Cardiac fibroblast (primary cell): ENCODE data around the gene IFIT2.
"Not testable (repeated sequence)": the region's sequence is repeated elsewhere in the genome, so short reads cannot be mapped to it uniquely, and the experiment has no call there.

Source experiments
- DNase-seq, 2 donors: peaks; one replicate each; pipeline versions ENCODE4 v3.0.0 to v3.0.0-alpha.2; 2010; ENCODE audit warnings: low read depth in 2 of 2
- H3K4me3 ChIP-seq, 2 donors: replicated peaks in 1 of 2; 1 replicate in 1 of 2; 2 replicates in 1 of 2; pipeline ENCODE4 v1.5.1; 2011; ENCODE audit warnings: low read depth in 2 of 2, low read length in 2 of 2, mild to moderate bottlenecking in 2 of 2, moderate library complexity in 1 of 2
- CTCF ChIP-seq: IDR thresholded peaks from one replicate; pipeline ENCODE4 v1.5.1; 2011; ENCODE audit warnings: low read depth, mild to moderate bottlenecking, low read length, inconsistent platforms

IFIT2 gene

DNA sequence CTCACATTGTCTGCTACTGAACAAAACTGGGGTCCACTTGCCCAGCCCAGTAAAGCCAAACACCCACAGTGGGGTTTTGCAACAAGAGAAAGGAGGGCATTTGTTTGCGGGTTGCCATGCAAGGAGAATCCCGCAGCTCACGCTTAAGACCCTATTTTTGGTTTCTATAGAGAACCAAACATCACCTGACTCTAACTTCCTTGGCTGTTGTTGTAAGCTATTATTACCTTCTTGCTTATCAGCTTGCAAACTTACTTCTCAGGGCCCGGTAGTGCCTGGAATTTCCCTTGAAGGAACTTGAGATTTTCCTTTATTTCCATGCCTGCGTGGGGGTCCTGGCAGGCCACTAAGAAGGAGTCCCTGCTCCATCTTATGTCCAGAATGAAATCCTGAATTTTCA, 46.6 kb downstream of the IFIT2 start:
- TF ChIP-seq CTCF, result no peak
- DNase-seq, result no peak
- H3K4me3 ChIP-seq, result no peak overlapping the region

DNA sequence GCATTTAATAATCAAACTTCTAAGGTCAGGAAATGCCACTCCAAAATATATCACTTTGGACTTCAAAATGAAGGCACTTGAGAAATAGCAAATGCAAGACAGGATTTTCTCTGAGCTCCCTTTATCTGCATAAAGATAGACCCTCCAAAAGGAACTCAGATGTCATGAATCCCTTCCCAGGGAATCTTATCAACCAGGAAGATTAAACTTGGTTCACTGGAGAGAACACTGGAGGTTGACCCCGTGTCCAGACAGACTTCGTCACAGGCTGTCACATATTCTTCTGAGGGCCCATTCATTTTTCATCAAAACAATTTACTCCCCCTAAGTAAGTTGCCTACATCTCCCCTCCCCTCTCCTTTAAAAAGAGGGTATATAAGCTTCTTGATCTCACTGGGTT, 47.1 kb downstream of the IFIT2 start:
- no peak for TF ChIP-seq CTCF
- DNase-seq, result no peak
- H3K4me3 ChIP-seq, result no peak overlapping the region

GRCh38 chr10:89350631-89351315, 48.9 kb downstream of the IFIT2 start:
- DNase-seq, result peak; percentile 32 to 66
- H3K4me3 ChIP-seq, result not testable (repeated sequence)

DNA sequence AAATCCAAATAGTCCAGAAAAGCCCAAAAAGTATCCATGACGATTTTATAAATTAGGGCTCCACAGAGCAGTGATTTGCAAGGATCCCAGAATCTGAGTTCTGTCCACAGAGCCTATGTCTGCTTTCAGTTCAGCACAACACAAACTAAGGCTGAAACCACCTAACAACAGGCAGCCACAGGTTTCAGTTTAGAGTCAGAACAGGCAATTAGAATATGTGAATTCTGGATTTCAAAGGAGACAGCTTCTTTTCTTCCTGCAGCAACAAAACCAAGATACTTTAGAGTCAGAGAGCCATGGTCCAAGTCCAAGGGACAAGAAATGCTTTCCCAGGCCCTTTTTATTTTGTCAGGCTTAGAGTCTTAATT, 49.5 kb downstream of the IFIT2 start:
- peak in 1 of 2 donors; percentile 40 for DNase-seq
- TF ChIP-seq CTCF, result no peak
- H3K4me3 ChIP-seq, result no peak overlapping the region

- DNase-seq, result peak; percentile 98
- peak overlapping the region in 1 of 2 donors; percentile 5 for H3K4me3 ChIP-seq
- TF ChIP-seq CTCF, result no peak
Measured at GRCh38 chr10:89351780-89352597, 50.1 kb downstream of the IFIT2 start.

DNA sequence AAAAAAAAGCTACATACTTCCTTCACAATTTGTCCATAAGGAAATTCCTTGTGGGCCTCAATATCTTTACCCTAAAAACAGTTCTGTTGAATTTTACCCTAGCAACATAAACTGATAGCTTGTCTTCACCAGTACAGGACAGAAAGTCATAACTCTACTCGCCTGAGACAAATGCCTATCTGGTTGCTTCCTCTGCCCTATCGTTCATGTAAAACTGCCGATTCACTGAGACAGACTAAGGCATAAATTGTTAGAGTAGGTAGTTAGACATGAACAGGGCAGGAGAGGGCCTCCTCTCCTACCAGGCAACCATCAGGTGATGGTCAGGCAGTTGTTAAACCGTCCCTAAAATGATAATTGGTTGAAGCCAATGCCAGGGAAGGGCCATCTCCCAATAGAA, 51.0 kb downstream of the IFIT2 start:
- DNase-seq, result peak in 1 of 2 donors; percentile 23
- TF ChIP-seq CTCF, result no peak
- no peak overlapping the region for H3K4me3 ChIP-seq

- H3K4me3 ChIP-seq, result no peak overlapping the region
- TF ChIP-seq CTCF, result no peak
- peak; percentile 45 to 85 for DNase-seq
Measured at GRCh38 chr10:89355394-89355931, 53.6 kb downstream of the IFIT2 start.
